Smooth muscle cell (in vitro differentiated cells): Measurements from ENCODE around the gene TIPRL. TPM values are rescaled to one million over a fixed set of nuclear protein-coding genes. Genes with fewer than 3 reads are reported as not detected.
"Not testable (repeated sequence)": the region's sequence is repeated elsewhere in the genome, so short reads cannot be mapped to it uniquely, and the experiment has no call there.

ENCODE experiments used
- DNase-seq: peaks from one replicate; lab custom pipeline; 2025; ENCODE audit not compliant: unreplicated experiment; lab: John Stamatoyannopoulos, UW
- H2AFZ ChIP-seq: fragments of 200-600 bp; sonication (generic); 2 replicates; pipeline ENCODE4 v1.6.0; 2016; ENCODE audit warnings: antibody characterized with exemption, low read depth, mild to moderate bottlenecking
- H3F3A ChIP-seq: fragments of 200-600 bp; sonication (generic); 2 replicates; pipeline ENCODE4 v1.6.0; 2017; ENCODE audit warnings: antibody characterized with exemption, low read depth
- H3K27ac ChIP-seq: fragments of 200-600 bp; sonication (generic); 2 replicates; pipeline ENCODE4 v1.5.1; 2016; ENCODE audit warnings: low read depth, mild to moderate bottlenecking
- H3K27me3 ChIP-seq: fragments of 200-600 bp; sonication (generic); 2 replicates; pipeline ENCODE4 v1.6.1; 2016; ENCODE audit warnings: low read depth, mild to moderate bottlenecking
- H3K36me3 ChIP-seq: fragments of 200-600 bp; sonication (generic); 2 replicates; pipeline ENCODE4 v1.5.1; 2016; ENCODE audit warnings: low read depth
- H3K4me1 ChIP-seq: fragments of 200-600 bp; sonication (generic); 2 replicates; pipeline ENCODE4 v1.5.1; 2016; ENCODE audit warnings: low read depth
- H3K4me2 ChIP-seq: fragments of 200-600 bp; sonication (generic); 2 replicates; pipeline ENCODE4 v1.6.0; 2016; ENCODE audit warnings: mild to moderate bottlenecking
- H3K4me3 ChIP-seq: fragments of 200-600 bp; sonication (generic); 2 replicates; pipeline ENCODE4 v1.5.1; 2016; ENCODE audit warnings: mild to moderate bottlenecking
- H3K79me2 ChIP-seq: fragments of 200-600 bp; sonication (generic); 2 replicates; pipeline ENCODE4 v1.6.0; 2016; ENCODE audit warnings: low read depth, mild to moderate bottlenecking
- H3K9ac ChIP-seq: fragments of 200-600 bp; sonication (generic); 2 replicates; pipeline ENCODE4 v1.6.0; 2016; ENCODE audit warnings: low read depth
- H3K9me3 ChIP-seq: fragments of 200-600 bp; sonication (generic); replicated peaks from 2 replicates; pipeline ENCODE4 v1.5.1; 2016; ENCODE audit warnings: low read depth
- H4K20me1 ChIP-seq: fragments of 200-600 bp; sonication (generic); 2 replicates; pipeline ENCODE4 v1.6.0; 2016; ENCODE audit warnings: low read depth
- WGBS: methylation state at CpG from one replicate; pipeline ENCODE4 v1.1.7; 2016; ENCODE audit warnings: low lambda C conversion rate; 5-methylcytosine and 5-hydroxymethylcytosine counted together
- polyA plus RNA-seq: library from polyadenylated mRNA; unstranded; fragments of >200 nt; fragmentation: Nextera tagmentation; extraction: Ambion mirVana; gene quantifications from 2 replicates; pipeline ENCODE4 v1.2.1, GENCODE V29; 2016
- total RNA-seq: library from RNA; depleted of rRNA; stranded (reverse); fragments of >200 nt; gene quantifications from 2 replicates; pipeline ENCODE4 v1.2.3, GENCODE V29; 2014
- TF ChIP-seq, protein P1 (sequence below): fragments of 200-600 bp; sonication (generic); IDR thresholded peaks from 2 replicates; pipeline ENCODE4 v1.5.1; 2017; ENCODE audit warnings: borderline replicate concordance, mild to moderate bottlenecking, antibody characterized with exemption; ENCODE audit not compliant: insufficient read depth, poor library complexity, severe bottlenecking

The TIPRL gene
- total and polyA plus RNA-seq, 2 experiments from 2014 or later, result 33.4 to 38.9 TPM

GRCh38 chr1:168172250-168172915, 6.4 kb upstream of the TIPRL start:
- Histone ChIP-seq H3K27ac (no peak overlapping the region), H3K9me3 (no peaks in the 10 kb centered on the region), H3K36me3 (no peaks in the 10 kb centered on the region), H3K4me1 (no peaks in the 10 kb centered on the region), H4K20me1 (no peaks in the 10 kb centered on the region), H3K9ac (no peak overlapping the region), H3K27me3 (no peaks in the 10 kb centered on the region), H3F3A (no peaks in the 10 kb centered on the region), H2AFZ (no peak overlapping the region), H3K79me2 (no peaks in the 10 kb centered on the region), H3K4me3 (no peak overlapping the region), H3K4me2 (no peak overlapping the region)
- DNase-seq, result no peak
- 94% methylated on average over 3 of the region's 3 CpGs for WGBS
- TF ChIP-seq, protein P1, sequence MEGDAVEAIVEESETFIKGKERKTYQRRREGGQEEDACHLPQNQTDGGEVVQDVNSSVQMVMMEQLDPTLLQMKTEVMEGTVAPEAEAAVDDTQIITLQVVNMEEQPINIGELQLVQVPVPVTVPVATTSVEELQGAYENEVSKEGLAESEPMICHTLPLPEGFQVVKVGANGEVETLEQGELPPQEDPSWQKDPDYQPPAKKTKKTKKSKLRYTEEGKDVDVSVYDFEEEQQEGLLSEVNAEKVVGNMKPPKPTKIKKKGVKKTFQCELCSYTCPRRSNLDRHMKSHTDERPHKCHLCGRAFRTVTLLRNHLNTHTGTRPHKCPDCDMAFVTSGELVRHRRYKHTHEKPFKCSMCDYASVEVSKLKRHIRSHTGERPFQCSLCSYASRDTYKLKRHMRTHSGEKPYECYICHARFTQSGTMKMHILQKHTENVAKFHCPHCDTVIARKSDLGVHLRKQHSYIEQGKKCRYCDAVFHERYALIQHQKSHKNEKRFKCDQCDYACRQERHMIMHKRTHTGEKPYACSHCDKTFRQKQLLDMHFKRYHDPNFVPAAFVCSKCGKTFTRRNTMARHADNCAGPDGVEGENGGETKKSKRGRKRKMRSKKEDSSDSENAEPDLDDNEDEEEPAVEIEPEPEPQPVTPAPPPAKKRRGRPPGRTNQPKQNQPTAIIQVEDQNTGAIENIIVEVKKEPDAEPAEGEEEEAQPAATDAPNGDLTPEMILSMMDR, result no peak

GRCh38 chr1:168178227-168178637, 530 bp upstream of the TIPRL start:
- Histone ChIP-seq H3K79me2 (peaks cover 39% of the 10 kb centered on the region), H3K27me3 (no peaks in the 10 kb centered on the region), H3F3A (no peaks in the 10 kb centered on the region), H3K4me3 (peak overlapping the region; percentile 73), H4K20me1 (peaks cover 11% of the 10 kb centered on the region), H3K9me3 (no peaks in the 10 kb centered on the region), H3K9ac (peak overlapping the region; percentile 67), H3K4me1 (peaks cover 7% of the 10 kb centered on the region), H2AFZ (peak overlapping the region; percentile 70), H3K4me2 (peak overlapping the region; percentile 73), H3K36me3 (no peaks in the 10 kb centered on the region), H3K27ac (peak overlapping the region; percentile 92)
- WGBS, result 69% methylated on average over 5 of the region's 5 CpGs
- no peak for DNase-seq
- TF ChIP-seq, protein P1, result no peak

DNA sequence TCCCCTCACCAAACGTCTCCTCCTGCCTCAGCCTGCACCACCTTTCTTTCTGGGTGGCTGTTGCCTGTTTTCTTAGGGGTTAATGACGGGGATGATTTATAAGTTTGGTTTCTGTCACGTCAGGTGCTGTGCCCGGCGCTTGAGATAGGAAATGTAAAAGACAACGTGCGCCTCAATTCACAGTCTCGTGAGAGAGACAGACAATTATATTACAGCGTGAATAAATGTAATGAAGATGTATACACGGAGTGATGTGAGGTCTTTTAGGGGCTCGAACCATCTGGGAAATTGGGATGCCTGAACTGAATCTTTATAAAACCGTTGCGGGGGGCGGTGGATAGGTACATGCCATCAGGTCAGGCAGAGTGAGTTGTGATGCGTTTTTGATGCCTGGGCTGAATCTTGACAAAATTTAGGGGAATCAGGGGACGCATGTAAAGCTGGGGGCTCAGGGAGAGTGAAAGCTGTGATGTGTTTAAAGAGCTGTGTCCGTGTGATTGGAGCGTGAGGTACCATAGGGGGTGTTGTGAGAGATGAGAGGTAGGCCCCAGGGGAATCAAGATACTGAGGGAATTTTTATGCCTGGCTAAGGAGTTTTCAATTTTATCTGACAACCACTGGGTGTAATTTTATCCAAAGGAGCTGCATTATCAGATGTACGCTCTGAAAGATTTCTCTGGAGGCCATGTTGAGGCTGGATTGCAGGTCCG, 831 bp downstream of the TIPRL start:
- Histone ChIP-seq H3K4me1 (peaks cover 7% of the 10 kb centered on the region), H2AFZ (peak overlapping the region; percentile 77), H3K9me3 (no peaks in the 10 kb centered on the region), H3F3A (no peaks in the 10 kb centered on the region), H3K9ac (peak overlapping the region; percentile 83), H3K27me3 (no peaks in the 10 kb centered on the region), H3K4me2 (peak overlapping the region; percentile 91), H4K20me1 (peaks cover 20% of the 10 kb centered on the region), H3K36me3 (no peaks in the 10 kb centered on the region), H3K79me2 (peaks cover 53% of the 10 kb centered on the region), H3K27ac (peak overlapping the region; percentile 92), H3K4me3 (peak overlapping the region; percentile 73)
- no peak for DNase-seq
- WGBS, result 8% methylated on average over 20 of the region's 20 CpGs
- TF ChIP-seq, protein P1, result no peak

DNA sequence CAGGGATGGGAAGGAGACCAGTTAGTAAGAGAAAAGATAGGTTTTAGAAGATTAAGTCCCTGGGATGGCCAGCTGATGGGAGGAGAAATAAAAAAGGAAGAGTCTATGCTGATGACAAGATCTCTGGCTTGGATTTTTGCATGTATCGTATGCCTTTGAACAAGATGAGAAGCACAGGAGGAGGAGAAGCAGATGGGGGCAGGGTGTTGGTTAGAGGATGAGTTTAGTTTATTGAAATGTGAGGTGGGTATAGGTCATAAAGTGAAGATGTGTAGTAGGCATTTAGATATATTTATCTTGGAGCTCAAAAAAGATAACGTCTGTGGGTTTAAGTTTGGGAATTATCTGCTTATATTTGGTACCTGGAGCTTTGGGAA, 1.4 kb downstream of the TIPRL start:
- Histone ChIP-seq H3K4me1 (peaks cover 7% of the 10 kb centered on the region), H3K36me3 (no peaks in the 10 kb centered on the region), H3K4me3 (peak overlapping the region; percentile 73), H2AFZ (peak overlapping the region; percentile 13), H3F3A (no peaks in the 10 kb centered on the region), H3K79me2 (peaks cover 59% of the 10 kb centered on the region), H3K9me3 (no peaks in the 10 kb centered on the region), H4K20me1 (peaks cover 25% of the 10 kb centered on the region), H3K27ac (peak overlapping the region; percentile 92), H3K9ac (peak overlapping the region; percentile 83), H3K4me2 (peak overlapping the region; percentile 91), H3K27me3 (no peaks in the 10 kb centered on the region)
- TF ChIP-seq, protein P1, result no peak
- DNase-seq, result no peak
- 63% methylated on average over 2 of the region's 2 CpGs for WGBS

DNA sequence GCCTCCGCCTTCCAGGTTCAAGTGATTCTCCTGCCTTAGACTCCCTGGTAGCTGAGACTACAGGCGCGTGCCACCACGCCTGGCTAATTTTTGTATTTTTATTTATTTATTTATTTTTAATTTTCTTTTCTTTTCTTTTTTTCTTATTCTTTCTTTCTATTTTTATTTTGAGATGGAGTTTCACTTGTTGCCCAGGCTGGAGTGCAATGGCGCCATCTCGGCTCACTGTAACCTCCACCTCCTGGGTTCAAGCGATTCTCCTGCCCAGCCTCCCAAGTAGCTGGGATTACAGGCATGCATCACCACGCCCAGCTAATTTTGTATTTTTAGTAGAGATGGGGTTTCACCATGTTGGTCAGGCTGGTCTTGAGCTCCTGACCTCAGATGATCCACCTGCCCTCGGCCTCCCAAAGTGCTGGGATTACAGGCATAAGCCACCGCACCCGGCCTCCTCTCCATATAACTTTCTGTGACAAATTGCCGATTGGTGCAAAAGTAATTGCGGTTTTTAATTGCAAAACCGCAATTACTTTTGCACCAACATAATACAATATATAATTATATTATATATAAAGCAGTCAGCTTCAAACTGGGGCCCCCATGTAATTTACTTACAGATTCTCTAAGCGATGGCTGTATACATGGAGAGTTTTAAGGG, 2.4 kb downstream of the TIPRL start:
- H3K36me3 ChIP-seq, H3F3A ChIP-seq, H3K27me3 ChIP-seq, DNase-seq, H3K4me1 ChIP-seq, H3K9me3 ChIP-seq, H2AFZ ChIP-seq, H3K27ac ChIP-seq, H3K4me3 ChIP-seq, H3K9ac ChIP-seq, H3K4me2 ChIP-seq: not testable (repeated sequence)
- Histone ChIP-seq H3K79me2 (peaks cover 60% of the 10 kb centered on the region), H4K20me1 (peaks cover 27% of the 10 kb centered on the region)
- 93% methylated on average over 15 of the region's 15 CpGs for WGBS
